A673 (cell line): ENCODE results near the gene RSPH9. TPM values are rescaled to one million over a fixed set of nuclear protein-coding genes. Genes with fewer than 3 reads are reported as not detected.

Experiments used
- BruUV-seq: library from RNA; stranded (reverse); fragments of 400-500 nt; replicated peaks from 2 replicates; lab custom pipeline; 2021; lab: Mats Ljungman, UMichigan
- CTCF ChIA-PET: fragments of 300-600 bp; sonication (Branson Sonifier 250); formaldehyde crosslinking; loops from one replicate; lab custom pipeline; 2022; ENCODE audit warnings: antibody characterized with exemption; lab: Charles Lee
- POLR2A ChIA-PET: fragments of 300-600 bp; sonication (Branson Sonifier 250); formaldehyde crosslinking; loops from one replicate; lab custom pipeline; 2022; ENCODE audit warnings: antibody characterized with exemption; ENCODE audit not compliant: low non-redundant PET; lab: Charles Lee
- DNase-seq: peaks from one replicate; pipeline ENCODE4 v3.0.0-alpha.2; 2015; ENCODE audit warnings: low spot score
- H3K27ac ChIP-seq: fragments of 200-600 bp; sonication (generic); 2 replicates; pipeline ENCODE4 v1.5.1; 2016; ENCODE audit warnings: mixed run types, low read depth, mild to moderate bottlenecking, mixed read lengths, antibody characterized with exemption, low read length; ENCODE audit not compliant: poor library complexity, severe bottlenecking
- H3K27me3 ChIP-seq: fragments of 200-600 bp; sonication (generic); replicated peaks from 2 replicates; pipeline ENCODE4 v1.6.1; 2017; ENCODE audit warnings: mixed run types, low read depth, mild to moderate bottlenecking, mixed read lengths, antibody characterized with exemption, low read length; ENCODE audit not compliant: insufficient read depth, poor library complexity
- H3K36me3 ChIP-seq: fragments of 200-600 bp; sonication (generic); 2 replicates; pipeline ENCODE4 v1.6.1; 2016; ENCODE audit warnings: mixed run types, mild to moderate bottlenecking, mixed read lengths, antibody characterized with exemption, low read length; ENCODE audit not compliant: insufficient read depth, poor library complexity, severe bottlenecking
- H3K4me1 ChIP-seq: fragments of 200-600 bp; sonication (generic); 2 replicates; pipeline ENCODE4 v1.6.1; 2017; ENCODE audit warnings: mixed run types, mild to moderate bottlenecking, mixed read lengths, antibody characterized with exemption, low read length; ENCODE audit not compliant: insufficient read depth, poor library complexity, severe bottlenecking
- H3K4me3 ChIP-seq: fragments of 200-600 bp; sonication (generic); 2 replicates; pipeline ENCODE4 v1.5.1; 2016; ENCODE audit warnings: low read depth, mixed run types, mild to moderate bottlenecking, mixed read lengths, low read length; ENCODE audit not compliant: poor library complexity, severe bottlenecking
- H3K9me3 ChIP-seq: fragments of 200-600 bp; sonication (generic); 2 replicates; pipeline ENCODE4 v1.6.1; 2016; ENCODE audit warnings: mixed run types, low read depth, mild to moderate bottlenecking, mixed read lengths, antibody characterized with exemption, low read length; ENCODE audit not compliant: poor library complexity, severe bottlenecking
- EZH2 ChIP-seq: fragments of 200-600 bp; sonication (generic); IDR thresholded peaks from 2 replicates; pipeline ENCODE4 v1.6.1; 2017; ENCODE audit warnings: borderline replicate concordance, low read depth, mild to moderate bottlenecking, mixed read lengths, antibody characterized with exemption, low read length; ENCODE audit not compliant: poor library complexity, severe bottlenecking
- intact Hi-C: fragments of 100-400 bp; cut with micrococcal nuclease; formaldehyde crosslinking; loops from one replicate; pipeline ENCODE4 v1.10.0; 2022; ENCODE audit not compliant: unreplicated experiment
- total RNA-seq: library from RNA; stranded (reverse); gene quantifications from 2 replicates; pipeline ENCODE4 v1.2.3, GENCODE V29; 2021
- TF ChIP-seq, protein P1 (sequence below): fragments of 300-800, 200-600 bp; sonication (generic); conservative IDR thresholded peaks from 2 replicates; pipeline ENCODE4 v1.5.1; 2017; ENCODE audit warnings: low read depth, mild to moderate bottlenecking, antibody characterized with exemption, low read length, moderate library complexity, mixed read lengths

RSPH9 gene
- total RNA-seq, 1 experiment from 2014 or later, result 0.11 TPM

DNA sequence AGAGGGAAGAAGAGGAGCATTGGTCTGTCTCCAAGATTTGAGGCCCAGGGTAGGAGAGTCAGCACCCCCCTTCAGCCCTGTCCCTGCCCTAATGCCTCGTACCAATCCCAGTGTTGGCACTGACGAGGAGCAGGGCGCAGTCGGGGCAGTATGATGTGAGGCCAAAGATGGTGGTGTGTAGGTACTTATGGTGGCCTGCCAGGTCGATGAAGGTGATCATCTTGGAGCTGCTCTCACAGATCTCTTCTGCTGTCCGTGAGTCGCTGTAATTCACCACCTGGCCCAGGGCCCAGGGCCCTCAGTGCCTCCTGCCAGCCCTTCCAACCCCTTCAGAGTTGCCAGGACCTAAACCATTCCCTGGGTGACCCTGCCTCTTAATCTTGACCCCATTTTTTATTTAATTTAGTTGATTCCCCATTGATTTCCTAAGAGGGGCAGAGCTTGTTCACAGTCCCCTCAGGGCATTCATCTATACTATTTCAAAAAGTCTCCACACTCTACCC lies 20.0 kb upstream of the RSPH9 start:
- no peak for DNase-seq
- no peaks in the 10 kb centered on the region for H3K9me3 ChIP-seq
- no peak overlapping the region for H3K27ac ChIP-seq
- peaks cover 61% of the 10 kb centered on the region for H3K36me3 ChIP-seq
- ChIA-PET CTCF (no interaction called here), POLR2A (no interaction called here)
- no TSS peak for BruUV-seq
- intact Hi-C loops, result no loop called here
- peaks cover 8% of the 10 kb centered on the region for H3K4me1 ChIP-seq
- no peak for TF ChIP-seq EZH2
- TF ChIP-seq, protein P1, sequence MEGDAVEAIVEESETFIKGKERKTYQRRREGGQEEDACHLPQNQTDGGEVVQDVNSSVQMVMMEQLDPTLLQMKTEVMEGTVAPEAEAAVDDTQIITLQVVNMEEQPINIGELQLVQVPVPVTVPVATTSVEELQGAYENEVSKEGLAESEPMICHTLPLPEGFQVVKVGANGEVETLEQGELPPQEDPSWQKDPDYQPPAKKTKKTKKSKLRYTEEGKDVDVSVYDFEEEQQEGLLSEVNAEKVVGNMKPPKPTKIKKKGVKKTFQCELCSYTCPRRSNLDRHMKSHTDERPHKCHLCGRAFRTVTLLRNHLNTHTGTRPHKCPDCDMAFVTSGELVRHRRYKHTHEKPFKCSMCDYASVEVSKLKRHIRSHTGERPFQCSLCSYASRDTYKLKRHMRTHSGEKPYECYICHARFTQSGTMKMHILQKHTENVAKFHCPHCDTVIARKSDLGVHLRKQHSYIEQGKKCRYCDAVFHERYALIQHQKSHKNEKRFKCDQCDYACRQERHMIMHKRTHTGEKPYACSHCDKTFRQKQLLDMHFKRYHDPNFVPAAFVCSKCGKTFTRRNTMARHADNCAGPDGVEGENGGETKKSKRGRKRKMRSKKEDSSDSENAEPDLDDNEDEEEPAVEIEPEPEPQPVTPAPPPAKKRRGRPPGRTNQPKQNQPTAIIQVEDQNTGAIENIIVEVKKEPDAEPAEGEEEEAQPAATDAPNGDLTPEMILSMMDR, result no peak
- no peak overlapping the region for H3K4me3 ChIP-seq
- no peaks in the 10 kb centered on the region for H3K27me3 ChIP-seq

- Histone ChIP-seq H3K36me3 (peaks cover 57% of the 10 kb centered on the region), H3K27me3 (no peaks in the 10 kb centered on the region), H3K27ac (no peak overlapping the region), H3K4me1 (peaks cover 12% of the 10 kb centered on the region), H3K9me3 (no peaks in the 10 kb centered on the region), H3K4me3 (no peak overlapping the region)
- BruUV-seq, result no TSS peak
- ChIA-PET CTCF (no interaction called here), POLR2A (no interaction called here)
- no peak for DNase-seq
- intact Hi-C loops, result no loop called here
- TF ChIP-seq, protein P1, result no peak
- TF ChIP-seq EZH2, result no peak
These were observed 19.3 kb upstream of the RSPH9 start for GRCh38 chr6:43625393-43625992.

DNA sequence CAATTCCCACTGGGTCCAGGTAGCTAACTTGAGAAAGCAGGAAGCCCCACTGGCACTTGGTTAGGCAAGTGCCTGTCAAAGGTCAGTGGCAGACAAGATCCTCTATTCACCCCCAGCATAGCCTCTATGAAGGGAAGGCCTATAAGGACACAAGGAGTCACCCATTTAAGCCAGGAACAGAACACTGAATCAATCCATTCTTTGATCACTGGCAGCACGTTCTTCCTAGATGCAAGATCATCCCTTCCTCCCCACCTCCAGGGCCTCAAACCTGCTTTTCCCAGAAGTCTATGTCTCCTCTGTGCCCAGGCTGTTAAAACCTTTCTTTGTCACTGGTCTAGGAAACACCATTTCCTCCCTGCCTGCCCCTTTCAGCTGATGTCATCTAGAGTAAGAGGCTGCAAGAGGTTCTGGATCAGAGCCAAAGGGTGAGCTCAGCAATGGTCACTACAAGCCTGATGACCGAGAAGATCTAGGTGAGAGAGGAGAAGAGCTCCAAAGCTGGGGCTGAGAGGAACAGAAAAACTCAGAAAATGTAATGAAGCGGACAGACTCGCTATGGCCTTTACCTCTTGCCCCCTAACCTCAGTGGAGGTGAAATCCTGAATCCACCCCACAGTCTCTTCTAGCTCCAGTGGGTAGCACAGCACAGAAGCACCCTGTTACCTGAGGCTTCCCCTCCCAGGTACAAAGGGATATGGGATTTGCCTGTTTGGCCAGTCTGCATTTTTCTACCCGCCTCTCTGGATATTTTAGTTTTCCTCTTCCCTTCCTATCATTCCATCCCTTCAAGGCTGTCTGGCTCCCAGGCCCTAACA lies 17.6 kb upstream of the RSPH9 start:
- ChIA-PET POLR2A (interaction anchor here (0.6 kb wide), 1 partner anchor 486 kb away, joined by 10 read pairs; no protein-coding TSS in a partner anchor), CTCF (no interaction called here)
- Histone ChIP-seq H3K9me3 (no peaks in the 10 kb centered on the region), H3K4me1 (peaks cover 19% of the 10 kb centered on the region), H3K27me3 (no peaks in the 10 kb centered on the region), H3K36me3 (peaks cover 40% of the 10 kb centered on the region), H3K4me3 (peak overlapping the region; percentile 60), H3K27ac (peak overlapping the region; percentile 71)
- no peak for TF ChIP-seq EZH2
- TF ChIP-seq, protein P1, result no peak
- BruUV-seq, result no TSS peak
- DNase-seq, result peak; percentile 35
- intact Hi-C loops, result no loop called here
